Mucosa of descending colon (tissue), 3 donors: ENCODE results near the gene PLCG2. TPM values are rescaled to one million over a fixed set of nuclear protein-coding genes. Genes with fewer than 3 reads are reported as not detected.

Experiments
- ATAC-seq: fragments of 200-7000 bp; cut with Tn5 transposase; one replicate; pipeline ENCODE4 v1.9.1; 2020; ENCODE audit warnings: mild to moderate bottlenecking, moderate library complexity
- DNase-seq, 3 donors: peaks; one replicate each; pipeline ENCODE4 v3.0.0-alpha.2; 2020
- H3K36me3 ChIP-seq: fragments of 200-600 bp; one replicate; pipeline ENCODE4 v1.8.0; 2021; ENCODE audit warnings: low read depth, mild to moderate bottlenecking
- H3K4me1 ChIP-seq: fragments of 200-600 bp; one replicate; pipeline ENCODE4 v1.8.0; 2021; ENCODE audit warnings: low read depth, mild to moderate bottlenecking
- H3K4me3 ChIP-seq: fragments of 200-600 bp; one replicate; pipeline ENCODE4 v1.8.0; 2021; ENCODE audit warnings: mild to moderate bottlenecking
- H3K9me3 ChIP-seq: fragments of 200-600 bp; one replicate; pipeline ENCODE4 v1.8.0; 2021; ENCODE audit warnings: mild to moderate bottlenecking
- CTCF ChIP-seq: fragments of 200-600 bp; IDR thresholded peaks from one replicate; pipeline ENCODE4 v1.8.0; 2022; ENCODE audit warnings: antibody characterized with exemption, mild to moderate bottlenecking
- intact Hi-C, 2 donors: fragments of 100-400 bp; cut with DNase I in 1 of 2; cut with micrococcal nuclease in 1 of 2; formaldehyde crosslinking; loops; one replicate each; pipeline versions ENCODE4 v1.11.0 to v1.11.1; 2022; cut with DNase I, micrococcal nuclease
- total RNA-seq, 3 donors: library from RNA; stranded (reverse); fragmentation: NEBNext Ultra II Directional in 2 of 3; extraction: Animal tissue kit (Norgen Biotek cat#: 25700) in 2 of 3; gene quantifications; one replicate each; pipeline versions ENCODE4 v1.2.1 to v1.2.4, GENCODE V29; 2021 to 2023
- donor health status: DM: no; HTN: no; CAD: no; lungs with moderate emphysema.
- donor health status: DM: no; HTN: no; CAD: no.
- donor health status: DM: no; HTN: yes; CAD: no.

The PLCG2 gene
- total RNA-seq, 3 donors from 2014 or later, result 14.7 to 19.5 (median 15.0) TPM

GRCh38 chr16:81923296-81923695 is 144.2 kb downstream of the PLCG2 start:
- no peak for DNase-seq
- H3K36me3 ChIP-seq, result no peaks in the 10 kb centered on the region
- no peak for TF ChIP-seq CTCF
- no peak overlapping the region for H3K4me3 ChIP-seq
- intact Hi-C loops, result no loop called here
- H3K9me3 ChIP-seq, result no peaks in the 10 kb centered on the region
- H3K4me1 ChIP-seq, result no peaks in the 10 kb centered on the region
- no peak for ATAC-seq

GRCh38 chr16:81925016-81925415 is 145.9 kb downstream of the PLCG2 start:
- DNase-seq (no peak), ATAC-seq (no peak)
- no peak for TF ChIP-seq CTCF
- intact Hi-C loops, result no loop called here
- Histone ChIP-seq H3K4me1 (no peaks in the 10 kb centered on the region), H3K36me3 (no peaks in the 10 kb centered on the region), H3K4me3 (no peak overlapping the region), H3K9me3 (no peaks in the 10 kb centered on the region)

GRCh38 chr16:81926036-81926435 is 146.9 kb downstream of the PLCG2 start:
- Histone ChIP-seq H3K4me3 (no peak overlapping the region), H3K4me1 (no peaks in the 10 kb centered on the region), H3K36me3 (no peaks in the 10 kb centered on the region), H3K9me3 (no peaks in the 10 kb centered on the region)
- DNase-seq, result no peak
- intact Hi-C loops, result no loop called here
- TF ChIP-seq CTCF, result no peak
- no peak for ATAC-seq

- Histone ChIP-seq H3K36me3 (no peaks in the 10 kb centered on the region), H3K9me3 (no peaks in the 10 kb centered on the region), H3K4me1 (no peaks in the 10 kb centered on the region), H3K4me3 (no peak overlapping the region)
- ATAC-seq (no peak), DNase-seq (no peak)
- no peak for TF ChIP-seq CTCF
- intact Hi-C loops, result no loop called here
Measured at GRCh38 chr16:81927561-81928185, 148.6 kb downstream of the PLCG2 start.

- Histone ChIP-seq H3K4me1 (no peaks in the 10 kb centered on the region), H3K4me3 (no peak overlapping the region), H3K36me3 (no peaks in the 10 kb centered on the region), H3K9me3 (no peaks in the 10 kb centered on the region)
- intact Hi-C loops, result no loop called here
- no peak for ATAC-seq
- TF ChIP-seq CTCF, result no peak
- DNase-seq, result no peak
Measured at GRCh38 chr16:81928271-81928918, 149.3 kb downstream of the PLCG2 start.
